Smooth muscle cell (in vitro differentiated cells): ENCODE results near the gene GLB1L3. TPM values are rescaled to one million over a fixed set of nuclear protein-coding genes. Genes with fewer than 3 reads are reported as not detected.

ENCODE experiments used
- DNase-seq: peaks from one replicate; lab custom pipeline; 2025; ENCODE audit not compliant: unreplicated experiment; lab: John Stamatoyannopoulos, UW
- H2AFZ ChIP-seq: fragments of 200-600 bp; sonication (generic); 2 replicates; pipeline ENCODE4 v1.6.0; 2016; ENCODE audit warnings: antibody characterized with exemption, low read depth, mild to moderate bottlenecking
- H3F3A ChIP-seq: fragments of 200-600 bp; sonication (generic); 2 replicates; pipeline ENCODE4 v1.6.0; 2017; ENCODE audit warnings: antibody characterized with exemption, low read depth
- H3K27ac ChIP-seq: fragments of 200-600 bp; sonication (generic); 2 replicates; pipeline ENCODE4 v1.5.1; 2016; ENCODE audit warnings: low read depth, mild to moderate bottlenecking
- H3K27me3 ChIP-seq: fragments of 200-600 bp; sonication (generic); 2 replicates; pipeline ENCODE4 v1.6.1; 2016; ENCODE audit warnings: low read depth, mild to moderate bottlenecking
- H3K36me3 ChIP-seq: fragments of 200-600 bp; sonication (generic); 2 replicates; pipeline ENCODE4 v1.5.1; 2016; ENCODE audit warnings: low read depth
- H3K4me1 ChIP-seq: fragments of 200-600 bp; sonication (generic); 2 replicates; pipeline ENCODE4 v1.5.1; 2016; ENCODE audit warnings: low read depth
- H3K4me2 ChIP-seq: fragments of 200-600 bp; sonication (generic); 2 replicates; pipeline ENCODE4 v1.6.0; 2016; ENCODE audit warnings: mild to moderate bottlenecking
- H3K4me3 ChIP-seq: fragments of 200-600 bp; sonication (generic); 2 replicates; pipeline ENCODE4 v1.5.1; 2016; ENCODE audit warnings: mild to moderate bottlenecking
- H3K79me2 ChIP-seq: fragments of 200-600 bp; sonication (generic); 2 replicates; pipeline ENCODE4 v1.6.0; 2016; ENCODE audit warnings: low read depth, mild to moderate bottlenecking
- H3K9ac ChIP-seq: fragments of 200-600 bp; sonication (generic); 2 replicates; pipeline ENCODE4 v1.6.0; 2016; ENCODE audit warnings: low read depth
- H3K9me3 ChIP-seq: fragments of 200-600 bp; sonication (generic); replicated peaks from 2 replicates; pipeline ENCODE4 v1.5.1; 2016; ENCODE audit warnings: low read depth
- H4K20me1 ChIP-seq: fragments of 200-600 bp; sonication (generic); 2 replicates; pipeline ENCODE4 v1.6.0; 2016; ENCODE audit warnings: low read depth
- WGBS: methylation state at CpG from one replicate; pipeline ENCODE4 v1.1.7; 2016; ENCODE audit warnings: low lambda C conversion rate; 5-methylcytosine and 5-hydroxymethylcytosine counted together
- polyA plus RNA-seq: library from polyadenylated mRNA; unstranded; fragments of >200 nt; fragmentation: Nextera tagmentation; extraction: Ambion mirVana; gene quantifications from 2 replicates; pipeline ENCODE4 v1.2.1, GENCODE V29; 2016
- total RNA-seq: library from RNA; depleted of rRNA; stranded (reverse); fragments of >200 nt; gene quantifications from 2 replicates; pipeline ENCODE4 v1.2.3, GENCODE V29; 2014
- TF ChIP-seq, protein P1 (sequence below): fragments of 200-600 bp; sonication (generic); IDR thresholded peaks from 2 replicates; pipeline ENCODE4 v1.5.1; 2017; ENCODE audit warnings: borderline replicate concordance, mild to moderate bottlenecking, antibody characterized with exemption; ENCODE audit not compliant: insufficient read depth, poor library complexity, severe bottlenecking

The GLB1L3 gene
- total and polyA plus RNA-seq, 2 experiments from 2014 or later = not detected

DNA sequence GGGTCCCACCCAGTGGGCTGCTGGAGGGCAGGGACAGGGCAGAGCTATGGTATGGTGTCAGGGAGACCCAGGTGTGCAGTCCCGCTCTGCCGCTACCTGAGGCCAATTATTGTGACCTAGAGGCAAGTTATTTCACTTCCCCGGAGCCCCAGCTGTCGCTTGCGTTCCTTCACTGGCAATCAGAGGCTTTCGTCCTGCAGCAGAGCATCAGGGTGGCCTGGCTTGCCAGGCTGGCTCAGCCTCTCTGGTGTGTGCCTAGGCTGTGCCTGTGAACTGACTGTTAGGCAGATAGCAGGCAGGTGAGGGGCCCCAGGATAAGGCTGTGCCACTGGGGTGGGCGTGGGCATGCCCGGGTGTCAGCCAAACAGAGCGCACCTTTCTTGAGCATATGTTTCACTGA, 87.0 kb downstream of the GLB1L3 start:
- H3K79me2 ChIP-seq = no peaks in the 10 kb centered on the region
- H3F3A ChIP-seq = no peaks in the 10 kb centered on the region
- H2AFZ ChIP-seq = no peak overlapping the region
- no peaks in the 10 kb centered on the region for H3K36me3 ChIP-seq
- TF ChIP-seq, protein P1, sequence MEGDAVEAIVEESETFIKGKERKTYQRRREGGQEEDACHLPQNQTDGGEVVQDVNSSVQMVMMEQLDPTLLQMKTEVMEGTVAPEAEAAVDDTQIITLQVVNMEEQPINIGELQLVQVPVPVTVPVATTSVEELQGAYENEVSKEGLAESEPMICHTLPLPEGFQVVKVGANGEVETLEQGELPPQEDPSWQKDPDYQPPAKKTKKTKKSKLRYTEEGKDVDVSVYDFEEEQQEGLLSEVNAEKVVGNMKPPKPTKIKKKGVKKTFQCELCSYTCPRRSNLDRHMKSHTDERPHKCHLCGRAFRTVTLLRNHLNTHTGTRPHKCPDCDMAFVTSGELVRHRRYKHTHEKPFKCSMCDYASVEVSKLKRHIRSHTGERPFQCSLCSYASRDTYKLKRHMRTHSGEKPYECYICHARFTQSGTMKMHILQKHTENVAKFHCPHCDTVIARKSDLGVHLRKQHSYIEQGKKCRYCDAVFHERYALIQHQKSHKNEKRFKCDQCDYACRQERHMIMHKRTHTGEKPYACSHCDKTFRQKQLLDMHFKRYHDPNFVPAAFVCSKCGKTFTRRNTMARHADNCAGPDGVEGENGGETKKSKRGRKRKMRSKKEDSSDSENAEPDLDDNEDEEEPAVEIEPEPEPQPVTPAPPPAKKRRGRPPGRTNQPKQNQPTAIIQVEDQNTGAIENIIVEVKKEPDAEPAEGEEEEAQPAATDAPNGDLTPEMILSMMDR = no peak
- H3K27ac ChIP-seq = no peak overlapping the region
- H3K27me3 ChIP-seq = peaks cover 2% of the 10 kb centered on the region
- H3K4me1 ChIP-seq = no peaks in the 10 kb centered on the region
- no peaks in the 10 kb centered on the region for H4K20me1 ChIP-seq
- no peak overlapping the region for H3K4me2 ChIP-seq
- H3K4me3 ChIP-seq = no peak overlapping the region
- WGBS = 90% methylated on average over 9 of the region's 9 CpGs
- no peak overlapping the region for H3K9ac ChIP-seq
- no peak for DNase-seq
- H3K9me3 ChIP-seq = no peaks in the 10 kb centered on the region

DNA sequence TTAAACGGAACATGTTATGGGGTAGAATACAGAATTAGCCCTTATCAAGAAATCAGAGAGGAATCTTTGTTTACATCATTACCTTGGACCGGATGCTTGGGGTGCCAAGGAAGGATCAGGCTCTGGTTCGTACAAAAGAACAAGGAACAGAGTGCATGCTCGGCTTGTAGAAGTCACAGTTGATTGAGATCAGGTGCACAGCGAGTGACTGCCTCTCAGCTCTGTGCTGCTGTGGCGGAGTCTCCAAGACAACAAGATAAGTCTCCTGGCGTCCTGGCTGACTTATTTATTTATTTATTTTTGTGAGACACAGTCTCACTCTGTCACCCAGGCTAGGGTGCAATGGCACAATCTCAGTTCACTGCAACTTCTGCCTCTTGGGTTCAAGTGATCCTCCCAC, 87.4 kb downstream of the GLB1L3 start:
- Histone ChIP-seq H3K79me2 (no peaks in the 10 kb centered on the region), H3K27me3 (peaks cover 2% of the 10 kb centered on the region), H3F3A (no peaks in the 10 kb centered on the region), H3K9me3 (no peaks in the 10 kb centered on the region), H3K9ac (no peak overlapping the region), H3K4me3 (no peak overlapping the region), H3K4me2 (no peak overlapping the region), H4K20me1 (no peaks in the 10 kb centered on the region), H3K27ac (no peak overlapping the region), H2AFZ (no peak overlapping the region), H3K36me3 (no peaks in the 10 kb centered on the region), H3K4me1 (no peaks in the 10 kb centered on the region)
- 81% methylated on average over 7 of the region's 7 CpGs for WGBS
- no peak for DNase-seq
- TF ChIP-seq, protein P1 = no peak

DNA sequence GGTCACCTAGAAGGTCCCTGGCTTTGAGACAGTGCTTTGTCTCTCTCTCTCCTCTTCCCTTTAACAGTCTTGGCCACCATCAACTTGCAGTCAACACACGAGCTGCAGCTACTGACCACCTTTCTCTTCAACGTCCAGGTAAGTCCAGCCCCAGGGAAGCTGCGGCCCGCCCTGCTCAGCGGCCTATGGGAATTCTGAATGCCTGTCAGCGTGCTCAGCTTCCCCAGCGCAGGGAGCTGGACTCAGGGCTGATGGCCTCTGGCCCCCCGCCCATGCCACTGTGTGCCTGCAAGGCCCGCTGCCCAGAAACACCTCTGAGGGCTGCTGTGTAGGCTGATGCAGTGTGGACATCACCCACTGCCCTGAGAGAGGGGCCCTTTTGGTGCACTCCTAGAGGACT, 88.1 kb downstream of the GLB1L3 start:
- Histone ChIP-seq H3K4me3 (no peak overlapping the region), H3K79me2 (no peaks in the 10 kb centered on the region), H3K4me1 (no peaks in the 10 kb centered on the region), H3K27me3 (peaks cover 2% of the 10 kb centered on the region), H3K27ac (no peak overlapping the region), H3K4me2 (no peak overlapping the region), H3K36me3 (no peaks in the 10 kb centered on the region), H3K9me3 (no peaks in the 10 kb centered on the region), H3F3A (no peaks in the 10 kb centered on the region), H2AFZ (no peak overlapping the region), H4K20me1 (no peaks in the 10 kb centered on the region), H3K9ac (no peak overlapping the region)
- WGBS = 91% methylated on average over 9 of the region's 9 CpGs
- TF ChIP-seq, protein P1 = no peak
- no peak for DNase-seq

DNA sequence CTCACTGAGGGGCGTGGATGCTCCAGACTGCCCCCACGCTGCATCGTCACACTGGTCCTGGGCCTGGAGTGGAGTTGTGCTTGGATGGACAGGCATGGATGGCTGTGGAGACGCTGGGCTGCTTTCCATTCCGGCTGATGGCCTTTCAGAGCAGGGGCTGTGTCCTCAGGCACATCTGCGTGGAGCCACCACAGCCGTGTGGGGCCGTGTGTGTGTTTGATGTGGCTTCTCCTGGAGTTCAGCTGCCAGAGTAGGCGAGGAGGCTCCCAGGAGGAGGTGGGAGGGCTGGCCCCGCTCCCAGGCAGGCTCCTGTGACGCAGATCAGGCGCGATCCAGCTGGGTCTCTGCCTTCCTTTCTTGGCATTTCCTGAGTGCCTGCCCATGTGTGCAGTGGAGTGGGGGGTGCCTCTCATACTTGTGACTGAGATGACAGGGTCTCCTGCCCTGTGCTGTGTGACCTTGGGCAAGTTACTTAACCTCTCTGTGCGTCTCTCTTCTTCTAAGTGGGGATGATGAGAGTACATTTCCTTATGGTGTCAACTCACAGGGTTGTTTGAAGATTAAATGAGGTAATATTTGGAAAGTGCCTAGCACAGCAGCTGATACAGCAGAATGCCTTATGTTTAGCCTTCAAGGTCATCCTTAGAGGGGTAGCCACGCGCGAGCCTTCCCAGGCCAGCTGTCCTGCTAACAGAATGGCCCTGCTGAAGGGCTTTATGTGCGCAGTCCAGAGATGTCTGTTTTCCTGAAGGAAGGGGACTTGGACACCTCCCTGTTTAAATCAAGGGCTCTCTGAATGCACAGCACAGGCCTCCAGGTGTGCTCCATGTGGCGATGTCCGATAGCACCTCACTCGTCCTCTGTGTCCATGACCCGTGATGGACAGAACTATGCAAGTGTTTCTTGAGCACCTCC, 89.1 kb downstream of the GLB1L3 start:
- Histone ChIP-seq H3K36me3 (no peaks in the 10 kb centered on the region), H3K4me1 (no peaks in the 10 kb centered on the region), H3K27ac (no peak overlapping the region), H3K4me2 (no peak overlapping the region), H3K27me3 (peaks cover 2% of the 10 kb centered on the region), H4K20me1 (no peaks in the 10 kb centered on the region), H3F3A (no peaks in the 10 kb centered on the region), H3K9me3 (no peaks in the 10 kb centered on the region), H3K9ac (no peak overlapping the region), H3K79me2 (no peaks in the 10 kb centered on the region), H3K4me3 (no peak overlapping the region), H2AFZ (no peak overlapping the region)
- no peak for DNase-seq
- TF ChIP-seq, protein P1 = no peak
- 73% methylated on average over 22 of the region's 22 CpGs for WGBS
